ENCODE data around the gene TCN1.

The TCN1 gene

GRCh38 chr11:59883597-59883996, 17.3 kb upstream of the TCN1 start:
- H3K4me1 ChIP-seq (ENCODE audit: control insufficient read depth, insufficient read depth, low read length), result no peaks in the 10 kb centered on the region
- H3K36me3 ChIP-seq (ENCODE audit: control insufficient read depth, insufficient read depth, low read length), result no peaks in the 10 kb centered on the region
- H3K4me3 ChIP-seq (ENCODE audit: low read length), result no peak overlapping the region
- DNase-seq (ENCODE audit: low read depth, low spot score), result no peak
- no peak overlapping the region for H3K27ac ChIP-seq (ENCODE audit: low read length)
- no peaks in the 10 kb centered on the region for H3K27me3 ChIP-seq (ENCODE audit: control insufficient read depth, insufficient read depth, low read length)
- H3K9me3 ChIP-seq (ENCODE audit: control insufficient read depth, insufficient read depth, low read length), result no peaks in the 10 kb centered on the region
- no CpG with 5 or more reads among the region's 1 CpG for WGBS (ENCODE audit: insufficient coverage, insufficient read length)

DNA sequence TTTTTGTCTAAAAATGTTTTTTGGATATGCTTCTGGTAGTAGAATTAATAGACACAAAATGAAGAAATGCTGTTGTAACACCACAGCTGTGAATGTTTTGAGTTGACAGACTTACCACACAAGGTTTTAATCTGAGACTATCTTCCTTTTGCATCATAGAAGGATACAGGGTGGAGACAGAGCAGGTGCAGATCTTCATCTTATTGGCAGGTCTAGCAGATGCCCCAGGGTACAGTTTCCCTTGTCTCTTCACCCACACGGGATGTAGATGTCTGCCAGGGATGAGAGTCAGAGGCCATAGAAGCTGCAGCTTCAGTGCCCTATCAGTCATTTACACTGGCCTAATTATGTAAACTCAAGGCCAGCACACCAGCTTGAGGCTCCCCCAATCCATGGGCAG, 13.3 kb upstream of the TCN1 start:
- H3K27me3 ChIP-seq (ENCODE audit: control insufficient read depth, insufficient read depth, low read length), result no peaks in the 10 kb centered on the region
- H3K4me1 ChIP-seq (ENCODE audit: control insufficient read depth, insufficient read depth, low read length), result no peaks in the 10 kb centered on the region; the same call in 1 of the 2 replicates
- no CpG with 5 or more reads among the region's 1 CpG for WGBS (ENCODE audit: insufficient coverage, insufficient read length)
- DNase-seq (ENCODE audit: low read depth, low spot score), result no peak
- H3K36me3 ChIP-seq (ENCODE audit: control insufficient read depth, insufficient read depth, low read length), result no peaks in the 10 kb centered on the region
- no peak overlapping the region for H3K27ac ChIP-seq (ENCODE audit: low read length)
- H3K4me3 ChIP-seq (ENCODE audit: low read length), result no peak overlapping the region
- H3K9me3 ChIP-seq (ENCODE audit: control insufficient read depth, insufficient read depth, low read length), result no peaks in the 10 kb centered on the region

GRCh38 chr11:59878575-59878974, 12.3 kb upstream of the TCN1 start, which contains the start of gene OOSP3:
OOSP3 (plus strand) TSS chr11:59878782; CDS start chr11:59878809, 27 bp downstream.
- WGBS (ENCODE audit: insufficient coverage, insufficient read length), result no CpG with 5 or more reads among the region's 5 CpGs
- Histone ChIP-seq H3K4me1 (ENCODE audit: control insufficient read depth, insufficient read depth, low read length) (no peaks in the 10 kb centered on the region; the same call in 1 of the 2 replicates), H3K36me3 (ENCODE audit: control insufficient read depth, insufficient read depth, low read length) (no peaks in the 10 kb centered on the region), H3K27me3 (ENCODE audit: control insufficient read depth, insufficient read depth, low read length) (no peaks in the 10 kb centered on the region), H3K27ac (ENCODE audit: low read length) (no peak within 1 kb of the TSS), H3K4me3 (ENCODE audit: low read length) (no peak within 1 kb of the TSS), H3K9me3 (ENCODE audit: control insufficient read depth, insufficient read depth, low read length) (no peaks in the 10 kb centered on the region)
- DNase-seq (ENCODE audit: low read depth, low spot score), result no peak

- Histone ChIP-seq H3K27ac (ENCODE audit: low read length) (no peak overlapping the region), H3K4me1 (ENCODE audit: control insufficient read depth, insufficient read depth, low read length) (no peaks in the 10 kb centered on the region; the same call in 1 of the 2 replicates), H3K9me3 (ENCODE audit: control insufficient read depth, insufficient read depth, low read length) (no peaks in the 10 kb centered on the region), H3K27me3 (ENCODE audit: control insufficient read depth, insufficient read depth, low read length) (no peaks in the 10 kb centered on the region), H3K4me3 (ENCODE audit: low read length) (no peak overlapping the region), H3K36me3 (ENCODE audit: control insufficient read depth, insufficient read depth, low read length) (no peaks in the 10 kb centered on the region)
- DNase-seq (ENCODE audit: low read depth, low spot score), result no peak
These were observed 11.5 kb upstream of the TCN1 start for GRCh38 chr11:59877784-59878183.

DNA sequence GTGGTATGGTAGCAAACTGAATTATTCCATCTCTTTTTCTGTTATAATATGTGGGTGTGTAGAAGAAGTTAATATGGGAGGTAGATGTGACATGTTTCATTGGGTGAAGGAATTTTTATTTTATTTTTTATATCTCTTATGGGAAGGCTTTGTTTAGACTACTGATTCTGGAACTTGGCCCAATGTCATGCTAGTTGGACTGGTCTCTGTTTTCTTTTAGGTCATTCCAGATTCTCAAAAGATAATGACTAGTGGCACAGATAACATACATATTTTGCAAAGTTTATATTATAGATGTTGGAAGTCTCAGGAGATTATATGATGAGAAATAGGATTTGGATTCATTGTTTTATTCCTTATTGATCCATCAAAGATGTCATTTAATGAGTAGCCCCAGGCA, 11.0 kb upstream of the TCN1 start:
- Histone ChIP-seq H3K4me3 (ENCODE audit: low read length) (no peak overlapping the region), H3K27ac (ENCODE audit: low read length) (no peak overlapping the region), H3K27me3 (ENCODE audit: control insufficient read depth, insufficient read depth, low read length) (no peaks in the 10 kb centered on the region), H3K4me1 (ENCODE audit: control insufficient read depth, insufficient read depth, low read length) (no peaks in the 10 kb centered on the region; the same call in 1 of the 2 replicates), H3K36me3 (ENCODE audit: control insufficient read depth, insufficient read depth, low read length) (no peaks in the 10 kb centered on the region), H3K9me3 (ENCODE audit: control insufficient read depth, insufficient read depth, low read length) (no peaks in the 10 kb centered on the region)
- no peak for DNase-seq (ENCODE audit: low read depth, low spot score)

- WGBS (ENCODE audit: insufficient coverage, insufficient read length), result no CpG with 5 or more reads among the region's 9 CpGs
- no peaks in the 10 kb centered on the region for H3K9me3 ChIP-seq (ENCODE audit: control insufficient read depth, insufficient read depth, low read length)
- H3K36me3 ChIP-seq (ENCODE audit: control insufficient read depth, insufficient read depth, low read length), result no peaks in the 10 kb centered on the region
- H3K27me3 ChIP-seq (ENCODE audit: control insufficient read depth, insufficient read depth, low read length), result no peaks in the 10 kb centered on the region
- no peaks in the 10 kb centered on the region; the same call in 1 of the 2 replicates for H3K4me1 ChIP-seq (ENCODE audit: control insufficient read depth, insufficient read depth, low read length)
- no peak overlapping the region for H3K4me3 ChIP-seq (ENCODE audit: low read length)
- H3K27ac ChIP-seq (ENCODE audit: low read length), result no peak overlapping the region
- no peak for DNase-seq (ENCODE audit: low read depth, low spot score)
These were observed 9.7 kb upstream of the TCN1 start for GRCh38 chr11:59875856-59876519.

DNA sequence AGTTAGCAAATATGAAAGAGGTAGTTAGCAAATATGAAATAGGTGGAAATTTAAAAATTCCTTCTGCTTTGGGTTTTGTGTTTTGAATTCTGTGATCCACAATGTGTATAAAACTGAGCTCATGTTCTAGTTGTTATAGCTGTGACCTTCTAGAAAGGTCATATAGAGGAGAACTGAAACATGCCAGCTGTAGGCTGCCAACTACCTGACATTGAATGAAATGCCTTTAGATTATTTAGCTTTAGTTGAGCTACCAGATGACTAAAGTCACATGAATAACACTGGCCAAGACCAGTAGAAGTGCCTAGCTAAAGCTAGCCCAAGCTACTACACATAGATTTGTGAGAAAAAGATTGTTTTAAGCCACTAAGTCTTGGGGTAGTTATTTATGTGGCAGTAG, 5.8 kb upstream of the TCN1 start:
- Histone ChIP-seq H3K27me3 (ENCODE audit: control insufficient read depth, insufficient read depth, low read length) (no peaks in the 10 kb centered on the region), H3K36me3 (ENCODE audit: control insufficient read depth, insufficient read depth, low read length) (no peaks in the 10 kb centered on the region), H3K4me3 (ENCODE audit: low read length) (no peak overlapping the region), H3K4me1 (ENCODE audit: control insufficient read depth, insufficient read depth, low read length) (no peaks in the 10 kb centered on the region), H3K27ac (ENCODE audit: low read length) (no peak overlapping the region), H3K9me3 (ENCODE audit: control insufficient read depth, insufficient read depth, low read length) (no peaks in the 10 kb centered on the region)
- DNase-seq (ENCODE audit: low read depth, low spot score), result no peak

DNA sequence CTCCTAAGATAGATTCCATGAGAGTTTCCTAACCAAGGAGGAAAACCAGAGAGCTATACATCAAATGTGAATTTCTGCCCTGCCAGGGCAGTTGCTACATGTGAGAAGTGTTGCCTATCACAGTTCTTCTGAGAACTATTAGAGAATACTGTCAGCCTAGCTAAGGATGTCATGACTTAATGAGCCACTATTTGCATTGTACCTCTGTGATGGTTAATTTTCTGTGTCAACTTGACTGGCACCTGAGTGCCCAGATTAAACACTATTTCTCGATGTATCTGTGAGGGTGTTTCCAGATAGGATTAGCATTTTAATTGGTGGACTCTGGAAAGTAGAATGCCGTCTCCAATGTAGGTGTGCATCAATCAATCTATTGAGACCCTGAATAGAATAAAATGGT, 1.7 kb upstream of the TCN1 start:
- H3K4me3 ChIP-seq (ENCODE audit: low read length), result no peak overlapping the region
- H3K4me1 ChIP-seq (ENCODE audit: control insufficient read depth, insufficient read depth, low read length), result no peaks in the 10 kb centered on the region
- DNase-seq (ENCODE audit: low read depth, low spot score), result no peak
- no peaks in the 10 kb centered on the region for H3K27me3 ChIP-seq (ENCODE audit: control insufficient read depth, insufficient read depth, low read length)
- no CpG with 5 or more reads among the region's 2 CpGs for WGBS (ENCODE audit: insufficient coverage, insufficient read length)
- no peaks in the 10 kb centered on the region for H3K9me3 ChIP-seq (ENCODE audit: control insufficient read depth, insufficient read depth, low read length)
- H3K36me3 ChIP-seq (ENCODE audit: control insufficient read depth, insufficient read depth, low read length), result no peaks in the 10 kb centered on the region
- no peak overlapping the region for H3K27ac ChIP-seq (ENCODE audit: low read length)

GRCh38 chr11:59866836-59867235, 549 bp upstream of the TCN1 start:
- no peaks in the 10 kb centered on the region for H3K36me3 ChIP-seq (ENCODE audit: control insufficient read depth, insufficient read depth, low read length)
- H3K4me1 ChIP-seq (ENCODE audit: control insufficient read depth, insufficient read depth, low read length), result no peaks in the 10 kb centered on the region
- no peak overlapping the region for H3K4me3 ChIP-seq (ENCODE audit: low read length)
- no peaks in the 10 kb centered on the region for H3K9me3 ChIP-seq (ENCODE audit: control insufficient read depth, insufficient read depth, low read length)
- no peak overlapping the region for H3K27ac ChIP-seq (ENCODE audit: low read length)
- no peak for DNase-seq (ENCODE audit: low read depth, low spot score)
- no CpG with 5 or more reads among the region's 1 CpG for WGBS (ENCODE audit: insufficient coverage, insufficient read length)
- H3K27me3 ChIP-seq (ENCODE audit: control insufficient read depth, insufficient read depth, low read length), result no peaks in the 10 kb centered on the region

DNA sequence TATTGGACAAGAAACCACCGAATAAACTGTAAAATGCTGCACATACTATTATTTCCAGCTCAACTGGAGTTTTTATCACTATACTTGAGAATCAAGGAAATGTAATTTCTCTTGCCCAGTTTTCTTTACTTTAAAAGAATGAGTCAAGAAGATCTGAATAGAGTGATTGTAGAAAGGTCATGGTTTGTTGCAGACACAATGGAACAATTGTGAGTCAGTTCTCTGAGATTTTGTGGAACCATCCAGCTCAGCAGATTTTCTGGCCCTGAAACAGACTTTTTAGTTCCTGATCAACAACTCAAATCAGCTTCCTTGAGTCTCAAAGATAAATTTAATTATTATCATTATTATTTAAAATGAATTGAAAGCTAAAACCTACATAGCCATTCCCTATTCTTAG, 1.3 kb downstream of the TCN1 start:
- no peak overlapping the region for H3K4me3 ChIP-seq (ENCODE audit: low read length)
- H3K27me3 ChIP-seq (ENCODE audit: control insufficient read depth, insufficient read depth, low read length), result no peaks in the 10 kb centered on the region
- H3K27ac ChIP-seq (ENCODE audit: low read length), result no peak overlapping the region
- H3K9me3 ChIP-seq (ENCODE audit: control insufficient read depth, insufficient read depth, low read length), result no peaks in the 10 kb centered on the region
- WGBS (ENCODE audit: insufficient coverage, insufficient read length), result no CpG with 5 or more reads among the region's 1 CpG
- H3K4me1 ChIP-seq (ENCODE audit: control insufficient read depth, insufficient read depth, low read length), result no peaks in the 10 kb centered on the region
- H3K36me3 ChIP-seq (ENCODE audit: control insufficient read depth, insufficient read depth, low read length), result no peaks in the 10 kb centered on the region
- no peak for DNase-seq (ENCODE audit: low read depth, low spot score)

GRCh38 chr11:59862252-59862651, 4.0 kb downstream of the TCN1 start:
- Histone ChIP-seq H3K9me3 (ENCODE audit: control insufficient read depth, insufficient read depth, low read length) (no peaks in the 10 kb centered on the region), H3K4me1 (ENCODE audit: control insufficient read depth, insufficient read depth, low read length) (no peaks in the 10 kb centered on the region; the same call in 1 of the 2 replicates), H3K27ac (ENCODE audit: low read length) (no peak overlapping the region), H3K36me3 (ENCODE audit: control insufficient read depth, insufficient read depth, low read length) (no peaks in the 10 kb centered on the region), H3K27me3 (ENCODE audit: control insufficient read depth, insufficient read depth, low read length) (no peaks in the 10 kb centered on the region), H3K4me3 (ENCODE audit: low read length) (no peak overlapping the region)
- no peak for DNase-seq (ENCODE audit: low read depth, low spot score)
- WGBS (ENCODE audit: insufficient coverage, insufficient read length), result no CpG with 5 or more reads among the region's 3 CpGs
